Measurements from ENCODE around the gene NAA80.
A peak's percentile ranks its signal among the peaks of the same experiment; 100 is the strongest.
"Not testable (repeated sequence)": the region's sequence is repeated elsewhere in the genome, so short reads cannot be mapped to it uniquely, and the experiment has no call there.

Gene NAA80

DNA sequence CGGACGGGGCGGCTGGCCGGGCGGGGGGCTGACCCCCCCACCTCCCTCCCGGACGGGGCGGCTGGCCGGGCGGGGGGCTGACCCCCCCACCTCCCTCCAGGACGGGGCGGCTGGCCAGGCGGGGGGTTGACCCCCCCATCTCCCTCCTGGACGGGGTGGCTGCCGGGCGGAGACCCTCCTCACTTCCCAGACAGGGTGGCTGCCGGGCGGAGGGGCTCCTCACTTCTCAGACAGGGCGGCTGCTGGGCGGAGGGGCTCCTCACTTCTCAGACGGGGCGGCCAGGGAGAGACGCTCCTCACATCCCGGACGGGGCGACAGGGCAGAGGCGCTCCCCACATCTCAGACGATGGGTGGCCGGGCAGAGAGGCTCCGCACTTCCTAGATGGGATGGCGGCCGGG lies 12.8 kb upstream of the NAA80 start:
- not testable (repeated sequence) for DNase-seq

DNA sequence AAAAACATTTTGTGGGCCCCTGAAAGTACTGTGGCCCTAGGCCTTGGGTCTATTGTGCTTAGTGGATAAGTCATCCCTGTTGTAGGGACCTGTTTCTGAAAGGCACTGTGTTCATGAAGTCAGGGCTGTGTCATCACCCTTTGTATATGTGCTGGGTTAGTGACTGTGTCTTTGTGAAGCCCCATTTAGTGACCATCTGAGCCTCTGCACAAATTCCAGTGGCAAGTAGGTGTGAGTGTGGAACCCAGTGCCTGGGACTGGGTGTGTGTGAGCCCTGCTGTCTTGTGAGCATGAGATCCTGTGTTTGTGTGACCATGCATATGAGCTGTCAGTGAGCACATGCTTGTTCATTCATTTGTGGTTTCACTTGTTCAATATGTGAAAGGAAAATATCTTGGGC lies 5.4 kb upstream of the NAA80 start:
- no peak for DNase-seq

DNA sequence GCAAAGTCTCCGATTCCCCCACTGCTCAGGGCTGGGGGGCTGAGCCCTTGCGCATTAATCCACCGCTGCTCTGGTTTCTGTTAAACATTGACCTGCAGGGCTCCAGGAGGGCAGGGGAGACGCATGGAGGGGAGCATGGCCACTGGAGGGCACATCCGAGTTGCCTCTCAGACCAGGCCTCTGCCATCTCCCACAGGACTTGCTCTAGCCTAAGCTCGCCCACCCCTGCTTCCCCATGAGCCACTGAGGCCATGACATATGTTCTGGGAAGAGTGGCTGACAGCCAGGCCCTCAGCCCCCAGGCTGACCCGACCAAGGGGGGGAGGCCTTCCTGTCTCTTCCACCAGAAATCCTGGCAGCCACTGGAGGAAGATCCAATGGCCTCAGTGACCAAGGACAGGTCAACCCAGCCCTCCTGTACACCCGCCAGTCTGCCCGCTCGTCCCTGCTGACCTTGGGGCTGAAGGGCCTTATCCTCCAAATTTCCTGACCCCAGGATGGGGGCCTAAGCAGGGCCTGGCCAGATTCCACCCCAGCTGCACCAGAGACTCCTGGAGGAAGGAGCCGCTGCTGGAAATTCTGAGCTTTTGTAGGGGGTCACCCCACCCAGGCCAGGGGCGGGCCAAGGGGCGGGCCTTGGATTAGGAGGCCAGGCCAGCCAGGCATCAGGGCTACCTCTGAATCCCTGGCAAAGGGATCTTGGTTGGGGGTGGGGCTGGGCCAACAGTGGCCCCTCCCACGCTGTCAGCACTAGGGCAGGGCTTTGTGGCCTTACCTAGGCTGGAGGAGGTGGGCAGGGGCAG lies 4.0 kb upstream of the NAA80 start, which contains the start of gene HYAL1:
Gene HYAL1, minus strand, starts transcription at position 562 of the 803 bp plus-strand sequence. CDS start 618 bp downstream, outside the sequence.
- DNase-seq = peak; percentile 71

DNA sequence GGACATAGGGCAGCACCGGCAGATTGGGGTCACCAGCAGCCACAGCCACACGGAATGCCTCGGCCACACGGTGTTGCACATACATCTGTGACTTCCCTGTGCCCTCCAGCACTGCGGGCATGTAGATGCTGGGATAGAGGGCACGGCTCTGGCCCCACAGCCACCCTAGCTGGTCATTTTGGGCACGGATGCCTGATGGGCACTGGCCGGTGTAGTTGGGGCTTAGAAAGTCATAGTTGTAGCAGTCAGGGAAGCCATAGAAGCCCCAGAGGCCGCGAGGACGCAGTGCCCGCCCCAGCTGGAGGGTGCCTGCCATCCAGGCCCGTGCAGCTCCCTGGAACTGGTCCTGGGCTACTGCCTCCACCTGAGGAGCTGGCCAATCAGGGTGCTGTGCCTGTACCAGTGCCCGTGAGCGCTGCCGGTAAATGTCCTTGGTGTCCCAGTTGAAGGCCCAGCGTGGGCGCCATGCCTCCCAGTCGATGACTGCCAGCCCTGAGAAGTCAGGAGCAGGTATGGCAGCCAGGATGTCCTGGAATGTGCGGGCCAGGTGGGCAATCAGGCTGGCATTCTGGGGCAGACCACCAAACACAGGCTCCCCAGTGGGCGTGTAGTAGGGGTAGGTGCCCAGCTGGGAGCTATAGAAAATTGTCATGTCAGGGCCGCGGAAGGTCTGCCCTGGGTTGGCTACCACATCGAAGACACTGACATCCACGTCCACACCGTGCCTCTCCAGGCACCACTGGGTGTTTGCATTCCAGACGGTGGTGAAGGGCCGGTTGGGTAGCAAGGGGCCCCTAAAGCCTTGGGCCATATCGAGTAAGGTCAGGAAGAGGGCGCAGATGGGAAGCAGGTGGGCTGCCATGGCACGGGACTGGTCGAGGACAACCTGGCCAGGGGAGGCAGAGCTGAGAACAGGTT lies 3.1 kb upstream of the NAA80 start:
- DNase-seq = peak; percentile 28

DNA sequence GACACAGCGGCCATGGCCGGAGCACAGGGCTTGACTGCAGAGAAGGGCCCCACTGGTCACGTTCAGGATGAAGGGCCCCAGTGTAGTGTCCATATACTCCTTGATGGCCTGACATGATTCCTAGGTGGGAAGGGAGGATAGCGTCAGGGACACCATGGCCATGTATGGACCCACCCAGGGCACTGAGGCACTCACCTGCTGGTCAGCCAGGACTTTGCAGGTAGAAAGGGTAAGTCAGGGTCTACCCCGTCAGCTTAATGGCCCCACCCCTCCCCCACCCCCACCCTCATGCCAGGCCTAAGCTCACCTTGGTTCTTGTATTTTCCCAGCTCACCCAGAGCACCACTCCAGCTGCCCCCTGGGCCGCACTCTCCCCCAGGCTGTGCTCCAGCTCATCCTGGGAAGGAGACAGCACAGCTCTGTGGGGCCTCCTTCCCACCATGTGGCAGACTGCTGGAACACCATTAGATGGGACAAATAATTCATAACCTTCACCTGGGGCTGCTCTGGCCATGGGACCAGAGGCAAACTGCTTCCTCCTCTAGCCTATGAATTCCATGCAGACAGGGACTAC lies 1.6 kb upstream of the NAA80 start:
- DNase-seq = peak; percentile 33

DNA sequence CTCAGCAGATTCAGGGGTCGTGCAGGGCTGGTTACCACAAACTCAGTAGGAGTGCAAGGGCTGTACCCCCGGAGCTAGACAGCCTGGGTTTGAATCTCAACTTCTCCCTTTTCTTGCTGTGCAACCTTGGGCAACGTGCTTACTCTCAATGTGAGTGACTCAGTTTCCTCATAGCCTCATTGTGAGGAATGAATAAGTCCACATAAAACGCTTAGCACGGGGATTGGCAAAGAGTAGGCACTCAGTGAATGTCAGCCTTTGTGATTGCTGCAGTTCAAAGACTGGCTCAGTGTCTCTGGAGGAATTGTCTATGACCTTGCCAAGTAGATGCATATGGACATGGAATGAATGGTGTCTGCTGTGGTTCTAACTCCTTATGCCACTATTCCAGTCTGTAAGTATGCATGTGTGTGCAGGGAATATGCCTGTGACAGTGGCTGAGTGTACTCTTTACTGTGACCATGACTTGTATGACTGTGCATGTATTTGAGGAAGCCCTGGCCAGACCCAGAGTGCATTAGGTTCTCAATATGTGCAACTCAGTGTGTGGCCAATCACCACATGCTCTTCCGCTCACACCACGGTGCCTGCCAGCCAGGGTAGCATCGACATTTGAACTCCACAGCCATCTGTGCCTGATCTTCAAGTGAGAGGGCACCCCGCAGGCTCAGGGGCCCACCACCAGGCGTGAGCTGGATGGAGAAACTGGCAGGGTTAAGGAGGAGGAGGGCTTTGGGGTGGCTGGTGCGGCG lies 900 bp upstream of the NAA80 start:
- DNase-seq = peak; percentile 63

DNA sequence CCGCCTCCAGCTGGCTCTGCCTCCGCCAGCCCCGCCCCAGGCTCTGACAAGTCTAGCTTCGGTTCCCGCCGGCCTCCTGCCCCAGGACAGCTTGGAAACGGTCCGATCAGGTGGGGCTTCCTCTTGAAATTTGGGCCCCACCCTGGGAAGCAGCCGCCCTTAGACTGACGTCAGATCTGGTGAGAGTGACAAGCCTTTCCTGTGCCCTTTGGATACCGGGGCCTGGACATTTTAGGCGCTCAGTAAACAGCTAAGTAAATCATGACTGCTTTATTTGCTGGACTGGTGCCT lies 378 bp upstream of the NAA80 start:
- DNase-seq = no peak

DNA sequence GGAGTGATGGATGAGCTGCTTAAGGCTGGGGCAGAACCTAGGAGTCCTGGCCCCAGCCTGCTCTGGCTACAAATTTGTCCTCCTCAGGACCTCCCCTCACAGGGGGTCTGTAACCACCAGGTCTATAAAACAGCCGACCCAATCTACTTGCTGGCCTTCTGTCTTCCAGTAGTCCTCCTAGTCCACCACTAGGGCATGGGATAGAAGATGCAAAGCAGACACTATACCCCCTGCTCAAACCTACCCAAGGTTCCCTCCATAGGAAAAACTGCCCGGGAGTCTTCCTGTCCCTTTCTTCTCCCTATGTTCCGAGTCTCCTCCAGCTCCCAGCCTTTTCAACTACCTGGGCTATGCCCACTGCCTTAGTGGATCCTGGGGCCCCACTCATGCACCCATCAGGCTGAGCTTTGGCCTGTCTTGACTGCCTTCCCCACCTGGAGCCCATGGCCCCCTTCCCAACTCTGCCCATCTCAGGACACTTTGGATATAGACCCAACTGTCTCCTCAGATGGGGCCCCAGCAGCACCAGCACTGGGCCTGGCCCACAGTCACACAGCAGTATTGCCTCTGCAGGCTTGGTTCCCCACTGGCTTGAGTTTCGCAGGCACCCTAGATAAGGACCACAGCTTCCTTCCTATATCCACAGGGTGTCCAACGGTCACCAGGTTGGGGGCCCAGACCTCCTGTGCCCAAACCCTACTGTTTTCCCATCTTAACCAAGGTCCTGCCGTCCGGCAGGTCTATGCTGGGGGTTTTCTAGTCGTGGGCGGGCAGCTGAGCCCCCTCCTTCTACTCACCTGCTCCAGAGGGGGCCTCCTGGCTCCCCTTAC lies 1.1 kb downstream of the NAA80 start:
- peak; percentile 46 for DNase-seq

DNA sequence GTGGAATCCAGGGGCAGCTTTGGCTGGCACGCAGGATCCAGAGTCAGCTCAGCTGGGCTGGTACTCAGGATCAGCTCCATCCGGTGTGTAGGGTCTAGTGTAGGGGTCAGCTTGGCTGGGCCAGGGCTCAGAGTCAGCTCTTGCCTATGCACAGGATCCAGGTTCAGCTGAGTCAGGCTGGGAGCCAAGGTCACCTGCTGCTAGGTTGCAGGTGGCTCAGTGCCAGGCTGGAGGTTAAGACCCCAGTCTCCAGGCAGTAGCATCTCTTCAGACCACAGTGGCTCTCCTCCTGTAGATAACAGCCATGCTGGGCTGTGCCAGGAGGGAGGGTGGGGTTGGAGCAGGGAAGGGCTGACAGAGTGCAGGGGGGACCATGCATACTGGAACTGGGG lies 1.8 kb downstream of the NAA80 start:
- DNase-seq = peak; percentile 50

DNA sequence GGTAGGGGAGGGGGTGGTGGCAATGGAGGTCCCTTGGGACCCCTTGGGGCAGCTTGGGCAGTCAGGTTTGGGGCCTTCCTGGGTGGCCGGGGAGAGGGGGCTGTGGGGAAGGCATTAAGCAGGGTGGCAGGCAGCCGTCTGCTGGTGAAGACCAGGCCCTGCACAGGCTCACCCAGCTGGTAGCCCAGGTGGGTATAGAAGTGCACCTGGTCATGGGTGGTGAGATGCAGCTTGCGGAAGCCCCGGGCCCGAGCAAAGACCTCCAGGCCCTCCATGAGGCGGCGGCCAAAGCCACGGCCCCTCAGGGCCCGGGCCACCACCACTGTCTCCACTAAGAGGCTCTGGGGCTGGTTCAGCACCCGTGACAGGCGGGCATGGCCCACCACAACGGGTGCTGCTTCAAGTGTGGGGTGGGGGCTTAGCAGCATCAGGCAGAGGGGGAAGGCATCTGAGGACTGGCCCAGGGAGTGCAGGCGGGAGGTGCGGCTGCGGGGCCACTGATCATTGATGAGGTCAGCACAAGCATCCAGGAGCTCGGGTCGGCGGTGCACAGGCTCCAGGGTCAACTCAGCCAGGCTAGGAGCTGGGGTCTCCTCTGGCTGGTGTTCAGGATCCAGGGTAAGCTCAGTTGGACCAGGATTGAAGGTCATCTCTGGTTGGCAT lies 2.4 kb downstream of the NAA80 start:
- DNase-seq = peak; percentile 33

DNA sequence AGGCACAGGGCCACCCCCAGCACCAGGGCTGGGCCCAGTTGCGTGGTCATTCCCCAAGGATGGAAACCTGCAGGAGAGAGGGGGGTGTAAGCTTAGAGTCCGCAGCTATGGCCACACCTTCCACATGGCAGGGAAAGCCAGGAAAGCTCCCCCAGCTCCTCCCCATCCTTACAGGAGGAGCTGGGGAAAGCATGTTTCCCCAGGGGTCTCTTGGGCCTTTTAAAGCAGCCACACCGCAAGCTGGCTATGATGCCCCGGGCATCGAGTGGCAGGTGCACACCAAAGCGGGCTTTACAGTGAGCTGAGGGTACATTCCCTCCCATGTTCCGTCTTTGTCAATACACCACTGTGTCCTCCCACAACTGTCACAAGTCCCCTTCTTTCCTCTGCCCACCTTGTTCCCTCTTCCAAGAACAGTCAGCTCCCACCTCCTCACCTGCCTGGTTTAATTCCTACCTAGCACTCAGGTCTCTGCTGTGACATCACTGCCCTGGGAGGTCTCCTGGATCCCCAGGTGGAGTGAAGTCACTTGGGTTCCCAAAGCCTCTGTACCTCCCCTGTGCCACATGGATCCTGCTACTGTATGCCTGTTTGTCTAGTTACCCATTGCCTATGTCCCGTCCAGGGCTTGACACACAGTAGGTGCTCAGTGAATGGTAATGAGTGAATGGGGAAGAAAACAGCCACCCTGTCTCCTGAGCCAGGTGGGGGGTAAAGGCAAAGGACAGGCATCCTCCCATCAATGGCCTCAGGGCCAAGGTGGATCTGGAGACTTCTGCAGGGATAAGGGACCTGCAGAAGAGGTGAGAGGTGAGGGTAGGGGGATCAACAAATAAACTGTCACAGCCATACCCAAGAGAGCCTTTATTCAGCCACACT lies 3.4 kb downstream of the NAA80 start:
- DNase-seq = peak; percentile 17

DNA sequence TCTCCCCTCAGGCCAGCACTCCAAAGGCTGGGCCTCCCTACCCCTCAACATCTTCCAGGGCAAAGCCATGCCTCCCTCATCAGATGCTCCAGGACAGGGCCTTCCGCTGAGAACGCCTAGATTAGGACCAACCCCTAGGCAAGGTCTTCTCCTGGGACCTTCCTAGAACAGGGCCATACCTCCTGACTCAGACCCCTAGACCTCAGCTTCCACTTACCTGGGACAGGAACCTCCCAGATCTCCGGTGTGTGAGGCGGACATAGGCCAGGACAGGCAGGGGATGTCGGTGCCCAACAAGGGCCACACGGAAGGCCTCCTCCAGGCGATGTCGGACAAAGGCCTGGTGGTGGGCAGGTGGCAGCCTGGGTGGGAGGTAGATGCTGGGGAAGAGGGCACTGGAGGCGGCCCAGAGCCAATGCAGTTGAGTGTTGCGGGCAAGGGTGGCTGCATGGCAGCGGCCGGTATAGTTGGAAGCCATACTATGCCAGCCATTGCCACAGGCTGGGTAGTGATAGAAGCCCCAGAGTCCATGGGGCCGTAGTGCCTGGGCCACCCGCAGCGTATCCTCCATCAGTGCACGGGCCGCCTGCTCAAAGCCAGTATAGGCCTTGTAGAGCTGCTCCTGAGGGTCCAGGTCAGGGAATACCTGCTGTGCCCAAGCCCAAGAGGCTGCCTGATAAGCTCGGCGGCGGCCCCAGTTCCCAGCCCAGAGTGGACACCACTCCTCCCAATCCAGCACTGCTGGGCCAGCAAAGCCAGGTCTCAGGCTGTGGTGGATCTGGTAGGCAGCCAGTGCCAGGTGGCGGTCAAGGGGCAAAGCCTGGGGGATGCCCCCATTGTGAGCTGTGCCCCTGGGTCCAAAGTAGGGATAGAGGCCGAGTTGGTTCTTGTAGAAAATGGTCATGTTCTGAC lies 4.5 kb downstream of the NAA80 start:
- DNase-seq = peak; percentile 27

DNA sequence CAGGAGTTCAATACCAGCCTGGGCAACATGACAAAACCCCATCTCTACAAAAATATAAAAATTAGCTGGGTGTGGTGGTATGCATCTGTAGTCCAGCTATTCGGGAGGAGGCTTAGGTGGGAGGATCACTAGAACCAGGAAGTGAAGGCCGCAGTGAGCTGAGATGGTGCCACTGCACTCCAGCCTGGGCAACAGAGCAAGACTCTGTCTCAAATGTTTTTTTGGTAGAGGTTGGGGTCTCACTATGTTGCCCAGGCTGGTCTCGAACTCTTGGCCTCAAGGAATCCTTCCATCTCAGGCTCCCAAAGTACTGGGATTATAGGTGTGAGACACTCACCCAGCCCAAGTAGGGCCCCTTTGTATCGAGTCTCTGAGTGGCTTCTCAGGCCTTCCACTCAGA lies 5.1 kb downstream of the NAA80 start:
- no peak for DNase-seq

DNA sequence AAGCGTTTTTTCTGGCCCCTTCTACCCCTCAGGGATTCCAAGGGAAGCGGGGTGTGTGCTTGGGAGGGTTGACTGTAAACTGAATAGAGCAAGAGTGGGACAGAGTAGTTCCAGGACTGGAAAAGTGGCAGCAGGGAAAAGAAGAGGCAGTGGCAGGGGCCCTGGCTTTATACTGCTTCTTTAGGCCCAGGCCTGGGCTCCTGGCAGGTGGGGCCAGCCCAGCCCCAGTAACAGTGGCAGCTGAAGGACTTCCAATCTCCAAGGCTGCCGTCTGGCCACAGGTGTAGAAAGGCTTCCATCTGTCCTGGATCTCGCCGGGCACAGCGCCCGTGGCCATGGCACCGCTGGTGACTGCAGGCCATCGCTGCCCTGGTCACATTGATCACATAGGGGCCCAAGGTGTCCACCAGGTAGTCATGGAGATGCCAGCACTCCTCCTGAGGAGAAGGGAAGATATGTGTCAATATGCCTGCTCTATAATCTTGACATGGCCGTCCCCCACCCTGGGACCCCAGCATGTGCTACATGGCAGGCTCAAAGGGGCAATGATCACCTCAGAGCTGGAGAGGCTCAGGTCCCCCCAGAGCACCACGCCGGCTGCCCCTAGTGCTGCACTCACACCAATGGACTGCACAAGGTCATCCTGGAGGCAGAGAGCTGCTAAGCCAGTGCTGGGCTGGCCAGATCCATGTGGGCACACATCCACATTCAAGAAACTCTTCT lies 6.0 kb downstream of the NAA80 start:
- peak; percentile 34 for DNase-seq

DNA sequence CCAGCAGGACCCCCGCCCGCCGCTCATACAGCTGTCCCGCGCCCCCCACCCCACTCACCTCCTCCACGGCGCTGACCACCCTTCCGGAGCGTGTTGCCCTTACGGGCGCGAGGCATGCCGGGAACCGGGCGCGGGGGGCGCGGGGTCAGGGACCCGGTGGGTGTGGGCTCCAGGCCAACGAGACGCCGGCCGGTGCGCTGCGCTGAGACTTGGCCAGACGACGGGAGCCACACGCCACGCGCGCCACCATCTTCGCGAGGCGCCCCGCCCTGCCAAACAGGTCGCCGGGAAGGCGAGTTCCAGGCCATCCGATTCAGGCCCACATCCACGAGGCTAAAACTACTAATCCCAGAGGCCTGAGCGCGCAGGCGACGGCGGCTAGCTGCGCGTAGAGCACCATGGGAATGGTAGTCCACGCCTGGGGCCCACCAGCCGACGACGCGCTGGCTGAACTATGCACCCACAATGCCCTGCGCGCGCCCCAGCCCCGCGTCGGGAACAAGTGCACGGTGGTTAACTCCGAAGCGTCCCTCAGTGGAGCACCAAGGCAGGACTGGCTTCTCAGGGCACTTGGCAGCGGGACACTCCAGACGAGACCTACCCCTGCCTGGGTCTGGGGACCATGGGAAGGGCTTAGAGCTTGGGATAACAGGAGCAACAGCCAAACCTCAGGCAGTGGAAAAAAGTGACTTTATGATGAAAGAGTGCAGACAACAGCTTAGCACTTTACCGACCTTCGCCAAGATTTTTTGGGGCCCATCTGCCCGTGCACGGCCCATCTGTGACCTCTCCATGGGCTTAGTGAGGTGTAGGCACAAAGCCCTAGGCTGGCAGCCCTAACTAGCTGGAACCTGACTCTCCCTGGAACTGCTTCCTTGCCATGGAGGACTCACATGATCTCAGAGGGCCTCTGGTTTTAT lies 6.8 kb downstream of the NAA80 start, which contains the start of gene IFRD2:
Gene IFRD2, minus strand, starts transcription at position 271 of the 920 bp plus-strand sequence. Its CDS starts 155 bp downstream, at position 116.
- DNase-seq = peak; percentile 98

DNA sequence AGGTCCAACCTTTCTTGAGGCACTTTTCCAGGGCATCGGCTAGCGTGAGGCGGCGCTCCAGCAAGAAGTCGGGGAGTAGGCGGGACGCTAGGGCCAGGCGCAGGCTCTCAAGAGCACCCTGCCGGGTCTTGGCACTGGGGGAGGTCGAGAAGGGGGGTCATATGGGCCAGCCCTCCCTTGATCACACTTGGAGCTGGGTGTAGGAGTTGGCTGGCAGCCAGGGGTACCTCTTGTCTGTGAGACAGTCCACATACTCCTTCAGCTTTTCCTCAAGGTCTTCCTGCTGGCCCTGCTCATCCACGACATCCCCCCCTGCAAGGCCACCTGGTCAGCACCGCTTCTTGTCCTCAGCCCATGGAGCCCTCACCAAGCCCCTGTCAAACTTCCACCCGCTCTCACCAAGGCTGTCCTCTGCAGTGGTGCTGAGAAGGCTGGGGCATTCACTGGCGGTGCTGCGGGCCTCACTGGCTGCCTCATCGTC lies 9.0 kb downstream of the NAA80 start:
- DNase-seq = peak; percentile 36

DNA sequence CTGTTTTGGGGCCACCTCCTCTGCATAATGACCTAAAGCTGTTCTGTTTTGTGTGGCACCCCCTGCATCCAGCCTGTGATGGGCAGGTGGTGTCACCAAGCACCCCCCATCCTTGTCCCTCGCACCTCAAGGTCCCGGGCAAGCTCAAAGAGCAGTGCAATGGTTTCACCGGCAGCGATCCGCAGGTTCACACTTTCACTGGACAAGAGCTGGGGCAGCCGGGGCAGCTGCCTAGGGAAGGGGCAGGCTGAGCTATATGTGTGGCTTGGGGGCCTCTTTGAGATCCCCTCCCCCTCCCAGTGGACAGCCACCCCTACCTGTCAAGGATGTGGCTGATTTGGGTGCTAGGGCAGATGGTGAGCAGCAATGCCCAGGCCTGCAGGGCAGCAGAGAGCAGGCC lies 10.1 kb downstream of the NAA80 start:
- no peak for DNase-seq

Data from femur (tissue), 1 donor.